ENCODE results near the gene COL4A3.

GRCh38 chr2:227295806-227296205 is 131.4 kb downstream of the COL4A3 start:
- TF ChIP-seq, protein P1, sequence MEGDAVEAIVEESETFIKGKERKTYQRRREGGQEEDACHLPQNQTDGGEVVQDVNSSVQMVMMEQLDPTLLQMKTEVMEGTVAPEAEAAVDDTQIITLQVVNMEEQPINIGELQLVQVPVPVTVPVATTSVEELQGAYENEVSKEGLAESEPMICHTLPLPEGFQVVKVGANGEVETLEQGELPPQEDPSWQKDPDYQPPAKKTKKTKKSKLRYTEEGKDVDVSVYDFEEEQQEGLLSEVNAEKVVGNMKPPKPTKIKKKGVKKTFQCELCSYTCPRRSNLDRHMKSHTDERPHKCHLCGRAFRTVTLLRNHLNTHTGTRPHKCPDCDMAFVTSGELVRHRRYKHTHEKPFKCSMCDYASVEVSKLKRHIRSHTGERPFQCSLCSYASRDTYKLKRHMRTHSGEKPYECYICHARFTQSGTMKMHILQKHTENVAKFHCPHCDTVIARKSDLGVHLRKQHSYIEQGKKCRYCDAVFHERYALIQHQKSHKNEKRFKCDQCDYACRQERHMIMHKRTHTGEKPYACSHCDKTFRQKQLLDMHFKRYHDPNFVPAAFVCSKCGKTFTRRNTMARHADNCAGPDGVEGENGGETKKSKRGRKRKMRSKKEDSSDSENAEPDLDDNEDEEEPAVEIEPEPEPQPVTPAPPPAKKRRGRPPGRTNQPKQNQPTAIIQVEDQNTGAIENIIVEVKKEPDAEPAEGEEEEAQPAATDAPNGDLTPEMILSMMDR (IDR thresholded peaks at IDR 0.05): no peak
- no peak for TF ChIP-seq POLR2A (IDR thresholded peaks at IDR 0.05)

All from heart left ventricle (tissue), 13 donors.